Endothelial cell of umbilical vein (primary cell): ENCODE data around the gene ZNF835. TPM values are rescaled to one million over a fixed set of nuclear protein-coding genes. Genes with fewer than 3 reads are reported as not detected.

ENCODE experiments used
- BruUV-seq: library from RNA; stranded (reverse); fragments of 400-500 nt; replicated peaks from 2 replicates; lab custom pipeline; 2021; lab: Mats Ljungman, UMichigan
- CTCF ChIA-PET: fragments of 300-600, 350-600 bp; sonication (Branson Sonifier 250); formaldehyde crosslinking; loops from one replicate; lab custom pipeline; 2021; ENCODE audit warnings: antibody characterized with exemption, inconsistent platforms; lab: Charles Lee
- POLR2A ChIA-PET: fragments of 300-600, 350-600 bp; sonication (Branson Sonifier 250); formaldehyde crosslinking; loops from one replicate; lab custom pipeline; 2021; ENCODE audit warnings: antibody characterized with exemption, inconsistent platforms; lab: Charles Lee
- DNase-seq: peaks from one replicate; pipeline ENCODE4 v3.0.0-alpha.2; 2011; ENCODE audit warnings: low read depth, low spot score
- FAIRE-seq: peaks from 2 replicates; lab custom pipeline; 2011; peaks lifted over from hg19 to GRCh38; lab: Jason Lieb, UNC
- H2AFZ ChIP-seq: 2 replicates; pipeline ENCODE4 v1.6.0; 2012; ENCODE audit warnings: low read depth, low read length, control low read depth, inconsistent platforms
- H3K27ac ChIP-seq: 2 replicates; pipeline ENCODE4 v1.5.1; 2011; ENCODE audit warnings: low read depth, mild to moderate bottlenecking, control low read depth, low read length, moderate library complexity; ENCODE audit not compliant: insufficient read depth
- H3K27me3 ChIP-seq, 2 experiments: 2 replicates each; pipeline versions ENCODE4 v1.6.0 to v1.6.1; 2011; ENCODE audit warnings: low read length in 2 of 2, mixed read lengths in 1 of 2; ENCODE audit not compliant: control insufficient read depth in 2 of 2, insufficient read depth in 2 of 2
- H3K36me3 ChIP-seq, 2 experiments: 2 replicates in 1 of 2; 3 replicates in 1 of 2; pipeline ENCODE4 v1.5.1; 2011; ENCODE audit warnings: low read length in 2 of 2, mild to moderate bottlenecking in 1 of 2, moderate library complexity in 1 of 2; ENCODE audit not compliant: control insufficient read depth in 2 of 2, insufficient read depth in 2 of 2; ENCODE audit errors: extremely low read depth in 1 of 2
- H3K4me1 ChIP-seq: 3 replicates; pipeline ENCODE4 v1.5.1; 2011; ENCODE audit warnings: mild to moderate bottlenecking, low read length; ENCODE audit not compliant: control insufficient read depth, insufficient read depth; ENCODE audit errors: extremely low read depth
- H3K4me2 ChIP-seq: 2 replicates; pipeline ENCODE4 v1.6.1; 2011; ENCODE audit warnings: low read length, control low read depth, mixed read lengths; ENCODE audit not compliant: insufficient read depth
- H3K4me3 ChIP-seq, 3 experiments: fragments of 200-600 bp in 1 of 3; sonication (generic), shearing (Covaris generic) in 1 of 3; replicated peaks in 1 of 3; 2 replicates each; pipeline ENCODE4 v1.5.1; 2011 to 2016; ENCODE audit warnings: control low read depth in 3 of 3, low read length in 3 of 3, mild to moderate bottlenecking in 2 of 3, inconsistent platforms in 1 of 3, low read depth in 1 of 3, moderate library complexity in 1 of 3; ENCODE audit not compliant: insufficient read depth in 1 of 3
- H3K79me2 ChIP-seq: 2 replicates; pipeline ENCODE4 v1.6.0; 2012; ENCODE audit warnings: low read length, inconsistent platforms; ENCODE audit not compliant: control insufficient read depth, insufficient read depth
- H3K9ac ChIP-seq: replicated peaks from 2 replicates; pipeline ENCODE3; 2011; ENCODE audit warnings: low read length, control low read depth; ENCODE audit not compliant: insufficient read depth; ENCODE audit errors: extremely low read depth
- H3K9me1 ChIP-seq: replicated peaks from 3 replicates; pipeline ENCODE4 v1.6.0; 2011; ENCODE audit warnings: mild to moderate bottlenecking, low read length; ENCODE audit not compliant: control insufficient read depth, insufficient read depth; ENCODE audit errors: extremely low read depth
- H3K9me3 ChIP-seq: replicated peaks from 2 replicates; pipeline ENCODE4 v1.5.1; 2012; ENCODE audit warnings: low read length, inconsistent platforms; ENCODE audit not compliant: control insufficient read depth, insufficient read depth
- H4K20me1 ChIP-seq: replicated peaks from 2 replicates; pipeline ENCODE3; 2011; ENCODE audit warnings: mild to moderate bottlenecking, low read length; ENCODE audit not compliant: control insufficient read depth, insufficient read depth; ENCODE audit errors: extremely low read depth
- CTCF ChIP-seq, 2 donors: IDR thresholded peaks; 1 replicate in 1 of 2; 2 replicates in 1 of 2; pipeline ENCODE4 v1.5.1; 2011; ENCODE audit warnings: low read length in 2 of 2, mild to moderate bottlenecking in 2 of 2, moderate library complexity in 2 of 2, control low read depth in 1 of 2, inconsistent platforms in 1 of 2, low read depth in 1 of 2; ENCODE audit not compliant: insufficient read depth in 1 of 2; ENCODE audit errors: extremely low read depth in 1 of 2
- EZH2 ChIP-seq: IDR thresholded peaks from 2 replicates; pipeline ENCODE4 v1.6.1; 2012; ENCODE audit warnings: borderline replicate concordance, low read depth, mild to moderate bottlenecking, moderate library complexity, low read length, inconsistent platforms; ENCODE audit not compliant: severe bottlenecking
- FOS ChIP-seq: IDR thresholded peaks from 2 replicates; pipeline ENCODE4 v1.6.1; 2011; ENCODE audit warnings: mild to moderate bottlenecking, low read length, moderate library complexity, borderline replicate concordance; ENCODE audit not compliant: insufficient read depth
- GATA2 ChIP-seq: IDR thresholded peaks from 2 replicates; pipeline ENCODE4 v1.7.0; 2011; ENCODE audit warnings: low read depth, mild to moderate bottlenecking, moderate library complexity, mixed read lengths, low read length; ENCODE audit not compliant: insufficient read length, insufficient read depth
- JUN ChIP-seq: IDR thresholded peaks from 2 replicates; pipeline ENCODE4 v1.6.1; 2011; ENCODE audit warnings: borderline replicate concordance, low read depth; ENCODE audit not compliant: insufficient read length, insufficient read depth
- MYC ChIP-seq: IDR thresholded peaks from one replicate; pipeline ENCODE4 v1.6.1; 2011; ENCODE audit warnings: mild to moderate bottlenecking, low read depth, low read length
- POLR2A ChIP-seq: IDR thresholded peaks from 2 replicates; pipeline ENCODE4 v1.6.1; 2012; ENCODE audit warnings: low read depth, mild to moderate bottlenecking, control low read depth, low read length
- dilution Hi-C: fragments of 300-500 bp; cut with MboI; formaldehyde crosslinking; loops from one replicate; pipeline ENCODE4 v1.15.0; 2019; ENCODE audit warnings: low sequenced_read_pairs; ENCODE audit not compliant: extremely low pct_ligation_motif_present
- intact Hi-C: fragments of 100-400 bp; cut with micrococcal nuclease; formaldehyde crosslinking; loops from one replicate; pipeline ENCODE4 v1.10.0; 2022
- polyA plus RNA-seq, 4 experiments: library from polyadenylated mRNA; depleted of rRNA in 3 of 4; stranded (reverse) in 3 of 4; unstranded in 1 of 4; fragments of >200 nt; gene quantifications; 2 replicates each; pipeline versions ENCODE4 v1.2.1 to v1.2.3, GENCODE V29; 2011 to 2012; ENCODE audit warnings: missing spikeins in 1 of 4
- total RNA-seq: library from RNA; stranded (reverse); gene quantifications from 2 replicates; pipeline ENCODE4 v1.2.3, GENCODE V29; 2021

Gene ZNF835
- total and polyA plus RNA-seq, 2 donors (not counting 3 experiments of a cell fraction or from before 2014, with no cell fraction given): 0.01 TPM; not detected in 1

GRCh38 chr19:56660381-56661107, 11.0 kb downstream of the ZNF835 start:
- no TSS peak for BruUV-seq
- H3K9ac ChIP-seq: no peak overlapping the region
- POLR2A ChIA-PET: no interaction called here
- no peak overlapping the region for H3K27ac ChIP-seq
- H3K27me3 ChIP-seq: no peaks in the 10 kb centered on the region
- FAIRE-seq (no peak), DNase-seq (no peak)
- H3K9me1 ChIP-seq: no peaks in the 10 kb centered on the region
- dilution Hi-C loops (no loop called here), intact Hi-C loops (no loop called here)
- no peak overlapping the region for H2AFZ ChIP-seq
- TF ChIP-seq JUN (no peak), POLR2A (no peak), GATA2 (no peak)
- H3K9me3 ChIP-seq: peaks cover 10% of the 10 kb centered on the region
- CTCF ChIA-PET: no interaction called here
- no peaks in the 10 kb centered on the region for H3K79me2 ChIP-seq
- H3K4me1 ChIP-seq: no peaks in the 10 kb centered on the region
- H3K4me2 ChIP-seq: no peak overlapping the region
- no peak overlapping the region for H3K4me3 ChIP-seq
- H4K20me1 ChIP-seq: no peaks in the 10 kb centered on the region
- no peaks in the 10 kb centered on the region for H3K36me3 ChIP-seq

GRCh38 chr19:56654151-56654550, 17.4 kb downstream of the ZNF835 start:
- ChIA-PET POLR2A (no interaction called here), CTCF (no interaction called here)
- H3K79me2 ChIP-seq: no peaks in the 10 kb centered on the region
- TF ChIP-seq MYC: no peak
- TF ChIP-seq CTCF (IDR thresholded peaks at IDR 0.05; ENCODE audit: extremely low read depth in 1 of 2, insufficient read depth in 1 of 2, low read depth in 1 of 2, low read length in 2 of 2): no peak
- no peak for TF ChIP-seq EZH2
- no peak for TF ChIP-seq FOS
- dilution Hi-C loops (no loop called here), intact Hi-C loops (no loop called here)
- no peak overlapping the region for H3K9ac ChIP-seq
- H4K20me1 ChIP-seq: no peaks in the 10 kb centered on the region
- no peaks in the 10 kb centered on the region for H3K27me3 ChIP-seq
- DNase-seq (no peak), FAIRE-seq (no peak)
- BruUV-seq: no TSS peak
- H3K9me3 ChIP-seq: peaks cover 3% of the 10 kb centered on the region
- H3K4me1 ChIP-seq: no peaks in the 10 kb centered on the region
- no peak overlapping the region for H3K4me2 ChIP-seq
- no peak overlapping the region for H3K4me3 ChIP-seq
- H2AFZ ChIP-seq: no peak overlapping the region
- H3K9me1 ChIP-seq: no peaks in the 10 kb centered on the region
- H3K27ac ChIP-seq: no peak overlapping the region
- H3K36me3 ChIP-seq: no peaks in the 10 kb centered on the region
